WI38 (cell line): ENCODE data around the gene TBL1XR1.

Experiments used
- H3K4me3 ChIP-seq: 2 replicates; pipeline ENCODE4 v1.5.1; 2011; ENCODE audit warnings: low read depth, mild to moderate bottlenecking, control low read depth, low read length
- CTCF ChIP-seq: IDR thresholded peaks from 2 replicates; pipeline ENCODE4 v1.5.1; 2012; ENCODE audit warnings: low read depth, mild to moderate bottlenecking, control low read depth, low read length

TBL1XR1 gene

GRCh38 chr3:177231242-177231641 lies 34.0 kb upstream of the TBL1XR1 start:
- no peak for TF ChIP-seq CTCF
- H3K4me3 ChIP-seq: no peak overlapping the region

- TF ChIP-seq CTCF: no peak
- H3K4me3 ChIP-seq: no peak overlapping the region
Measured at GRCh38 chr3:177230641-177231040, 33.4 kb upstream of the TBL1XR1 start.

GRCh38 chr3:177229791-177230190 lies 32.5 kb upstream of the TBL1XR1 start:
- TF ChIP-seq CTCF: no peak
- no peak overlapping the region for H3K4me3 ChIP-seq

GRCh38 chr3:177228601-177229190 lies 31.4 kb upstream of the TBL1XR1 start:
- H3K4me3 ChIP-seq: no peak overlapping the region
- TF ChIP-seq CTCF: no peak

GRCh38 chr3:177224414-177224813 lies 27.1 kb upstream of the TBL1XR1 start:
- no peak overlapping the region for H3K4me3 ChIP-seq
- TF ChIP-seq CTCF: no peak

- H3K4me3 ChIP-seq: no peak overlapping the region
- no peak for TF ChIP-seq CTCF
Measured at GRCh38 chr3:177221744-177222143, 24.5 kb upstream of the TBL1XR1 start.

GRCh38 chr3:177220136-177220974 lies 23.1 kb upstream of the TBL1XR1 start:
- no peak for TF ChIP-seq CTCF
- H3K4me3 ChIP-seq: no peak overlapping the region
